HG03135 (cell line): ENCODE measurements around the gene CDC20B.

Experiments
- ATAC-seq: cut with Tn5 transposase; IDR thresholded peaks from one replicate; pipeline ENCODE4 v1.9.1; 2021; ENCODE audit warnings: mild to moderate bottlenecking, moderate library complexity; ENCODE audit not compliant: unreplicated experiment

The CDC20B gene

GRCh38 chr5:55172937-55173686 lies at the start of gene CDC20B:
Gene CDC20B (minus strand): TSS chr5:55173177. CDS start chr5:55173000, 177 bp downstream.
- peak; percentile 84 for ATAC-seq

GRCh38 chr5:55222092-55222984 lies 49.4 kb upstream of the CDC20B start:
- ATAC-seq: no peak

- ATAC-seq: no peak
These were observed 47.6 kb upstream of the CDC20B start for GRCh38 chr5:55220433-55221185.

GRCh38 chr5:55219770-55220169 lies 46.8 kb upstream of the CDC20B start:
- ATAC-seq: no peak

- ATAC-seq: no peak
These were observed 46.0 kb upstream of the CDC20B start for GRCh38 chr5:55218967-55219366.

GRCh38 chr5:55211184-55211874 lies 38.4 kb upstream of the CDC20B start:
- ATAC-seq: no peak

- ATAC-seq: no peak
These were observed 32.0 kb upstream of the CDC20B start for GRCh38 chr5:55205001-55205400.

- ATAC-seq: no peak
These were observed 18.2 kb upstream of the CDC20B start for GRCh38 chr5:55191165-55191564.

GRCh38 chr5:55188656-55189540 lies 15.9 kb upstream of the CDC20B start:
- no peak for ATAC-seq

- no peak for ATAC-seq
These were observed 14.4 kb upstream of the CDC20B start for GRCh38 chr5:55187370-55187769.

GRCh38 chr5:55180016-55180415 lies 7.0 kb upstream of the CDC20B start:
- no peak for ATAC-seq

- ATAC-seq: no peak
These were observed 4.1 kb upstream of the CDC20B start for GRCh38 chr5:55177078-55177477.

GRCh38 chr5:55176176-55176818 lies 3.3 kb upstream of the CDC20B start:
- ATAC-seq: no peak

GRCh38 chr5:55175781-55176175 lies 2.8 kb upstream of the CDC20B start:
- no peak for ATAC-seq

- no peak for ATAC-seq
These were observed 782 bp upstream of the CDC20B start for GRCh38 chr5:55173687-55174230.

GRCh38 chr5:55172051-55172899 lies 702 bp downstream of the CDC20B start:
- ATAC-seq: peak; percentile 74

- no peak for ATAC-seq
These were observed 1.5 kb downstream of the CDC20B start for GRCh38 chr5:55171471-55171870.

GRCh38 chr5:55162666-55163065 lies 10.3 kb downstream of the CDC20B start:
- no peak for ATAC-seq
